T-helper 2 cell treated with Interferon-gamma antibody and Interleukin-4, amounts not matched to agents 5 μg/mL and 100 μg/mL, for 36 hours (primary cell): ENCODE results near the gene SNRPD1.
"Not testable (repeated sequence)": the region's sequence is repeated elsewhere in the genome, so short reads cannot be mapped to it uniquely, and the experiment has no call there.

Source experiments
- DNase-seq: peaks from one replicate; pipeline ENCODE4 v3.0.0; 2021; ENCODE audit warnings: low spot score
- H3K27ac Mint-ChIP-seq: one replicate; pipeline ENCODE4 v1.8.0; 2021; ENCODE audit warnings: mild to moderate bottlenecking, mixed read lengths
- H3K27me3 Mint-ChIP-seq: one replicate; pipeline ENCODE4 v1.8.0; 2021; ENCODE audit warnings: low read depth, mixed read lengths
- H3K36me3 Mint-ChIP-seq: one replicate; pipeline ENCODE4 v1.8.0; 2021; ENCODE audit warnings: low read depth, mixed read lengths
- H3K4me1 Mint-ChIP-seq: one replicate; pipeline ENCODE4 v1.8.0; 2021; ENCODE audit warnings: low read depth, mixed read lengths
- H3K4me3 Mint-ChIP-seq: one replicate; pipeline ENCODE4 v1.8.0; 2022; ENCODE audit warnings: mild to moderate bottlenecking, moderate library complexity, mixed read lengths
- H3K9me3 Mint-ChIP-seq: one replicate; pipeline ENCODE4 v1.8.0; 2021; ENCODE audit warnings: mixed read lengths

The SNRPD1 gene

DNA sequence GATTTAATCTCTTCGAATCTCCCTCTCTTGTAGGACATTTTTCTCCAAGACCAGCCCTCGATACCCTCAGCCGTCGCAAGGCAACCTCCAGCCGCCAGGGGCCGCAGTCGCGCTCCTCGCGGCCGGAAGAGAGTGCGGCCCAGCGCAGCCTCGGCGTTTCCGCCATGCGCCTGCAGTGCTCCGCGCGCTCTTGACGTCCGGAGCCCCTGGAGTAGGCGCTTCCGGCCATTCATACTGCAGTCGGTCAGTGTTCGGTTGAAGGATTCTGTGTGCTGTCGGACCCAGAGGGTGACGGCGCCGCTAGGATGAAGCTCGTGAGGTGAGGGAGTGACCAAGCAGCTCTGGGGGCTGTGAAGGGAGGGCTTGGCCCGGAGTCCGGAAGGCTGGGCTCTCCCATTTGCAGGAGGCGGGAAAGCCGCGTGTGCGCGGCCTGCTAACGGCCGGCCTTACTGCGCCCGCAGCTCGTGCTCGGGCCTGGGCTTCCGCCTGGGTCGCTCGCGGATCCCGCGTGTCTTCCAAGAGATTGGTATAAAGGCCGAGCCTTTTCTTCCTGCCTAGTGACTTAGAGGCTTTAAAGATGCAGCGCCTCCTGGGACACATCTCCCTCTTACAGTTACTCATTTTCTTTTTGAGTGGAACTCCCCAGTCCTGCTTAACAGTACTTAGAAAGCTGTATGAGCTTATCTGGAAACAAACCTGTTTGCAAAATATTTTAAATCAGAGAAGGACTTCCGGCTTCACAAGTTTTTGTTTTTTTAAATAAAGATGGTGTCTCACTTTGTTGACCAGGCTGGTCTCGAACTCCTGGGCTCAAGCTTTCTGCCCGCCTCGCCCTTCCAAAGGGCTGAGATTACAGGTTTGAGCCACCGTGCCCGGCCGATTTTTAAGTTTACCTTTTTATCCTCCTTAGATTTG is at the start of gene SNRPD1:
TSS of gene SNRPD1 (plus strand) at position 190 of the 915 bp plus-strand sequence. CDS start at position 306, 116 bp downstream.
- Mint-ChIP-seq H3K36me3 (peaks cover 31% of the 10 kb centered on the region), H3K4me1 (peaks cover 17% of the 10 kb centered on the region), H3K27me3 (no peaks in the 10 kb centered on the region), H3K9me3 (no peaks in the 10 kb centered on the region), H3K4me3 (peak within 1 kb of the TSS; percentile 99), H3K27ac (peak within 1 kb of the TSS; percentile 100)
- peak; percentile 93 for DNase-seq

DNA sequence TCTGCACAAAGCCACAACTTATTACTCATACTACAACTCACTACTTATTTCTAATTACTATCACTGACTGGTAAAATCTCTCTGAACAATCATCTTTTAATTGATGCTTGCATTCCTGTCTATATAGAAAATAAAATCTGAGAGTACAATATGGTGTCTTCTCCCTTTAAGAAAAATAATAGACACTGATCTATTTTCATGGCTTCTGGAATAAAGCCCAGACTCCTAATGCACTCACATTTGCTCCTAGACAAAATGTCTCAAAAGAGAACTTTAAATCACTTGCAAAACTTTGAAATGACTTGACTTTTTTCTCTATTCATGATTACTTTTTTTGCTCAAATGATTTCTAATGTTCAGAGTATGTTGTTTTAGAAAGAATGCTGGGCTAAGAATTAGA is 40.3 kb upstream of the SNRPD1 start:
- Mint-ChIP-seq H3K27ac (no peak overlapping the region), H3K4me1 (no peaks in the 10 kb centered on the region), H3K27me3 (no peaks in the 10 kb centered on the region), H3K36me3 (peaks cover 55% of the 10 kb centered on the region), H3K9me3 (no peaks in the 10 kb centered on the region), H3K4me3 (no peak overlapping the region)
- DNase-seq, result no peak

DNA sequence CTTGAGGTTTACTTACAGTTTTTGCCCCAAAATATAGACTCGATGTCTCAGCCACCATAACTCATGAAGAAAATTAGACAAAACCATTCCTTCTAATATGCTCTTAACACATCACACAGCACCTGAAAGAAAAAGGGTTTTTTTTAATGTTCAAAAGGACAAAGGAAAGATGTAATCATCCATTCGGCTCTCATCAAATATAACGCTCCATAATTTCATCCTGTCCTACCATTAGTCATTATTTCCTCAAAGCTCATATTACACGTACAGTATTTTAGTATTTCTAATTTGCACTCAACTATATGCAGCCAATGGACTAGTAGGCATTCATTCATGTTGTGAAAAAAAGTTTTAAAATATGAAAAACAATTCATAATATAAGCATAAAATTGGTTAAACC is 36.5 kb upstream of the SNRPD1 start:
- H3K36me3 Mint-ChIP-seq, result peaks cover 55% of the 10 kb centered on the region
- no peaks in the 10 kb centered on the region for H3K27me3 Mint-ChIP-seq
- peaks cover 2% of the 10 kb centered on the region for H3K4me1 Mint-ChIP-seq
- no peak overlapping the region for H3K27ac Mint-ChIP-seq
- no peak for DNase-seq
- H3K9me3 Mint-ChIP-seq, result no peaks in the 10 kb centered on the region
- no peak overlapping the region for H3K4me3 Mint-ChIP-seq

DNA sequence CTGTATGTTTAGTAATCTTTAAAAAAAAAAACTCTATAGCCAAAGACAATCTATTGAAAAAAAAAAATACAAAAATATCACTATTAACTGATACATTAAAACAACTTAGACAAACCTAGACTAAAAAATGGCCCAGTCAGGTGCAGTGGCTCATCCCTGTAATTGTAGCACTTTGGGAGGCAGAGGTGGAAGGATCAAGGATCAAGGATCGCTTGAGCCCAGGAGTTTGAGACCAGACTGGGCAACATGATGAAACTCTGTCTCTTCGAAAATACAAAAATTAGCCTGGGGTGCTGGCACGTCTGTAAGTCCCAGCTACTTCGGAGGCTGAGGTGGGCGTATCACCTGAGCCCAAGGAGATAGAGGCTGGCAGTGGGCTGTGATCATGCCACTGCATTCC is 27.7 kb upstream of the SNRPD1 start:
- no peaks in the 10 kb centered on the region for H3K9me3 Mint-ChIP-seq
- no peak overlapping the region for H3K4me3 Mint-ChIP-seq
- H3K27me3 Mint-ChIP-seq, result no peaks in the 10 kb centered on the region
- H3K36me3 Mint-ChIP-seq, result peaks cover 8% of the 10 kb centered on the region
- peaks cover 6% of the 10 kb centered on the region for H3K4me1 Mint-ChIP-seq
- no peak overlapping the region for H3K27ac Mint-ChIP-seq
- DNase-seq, result no peak

DNA sequence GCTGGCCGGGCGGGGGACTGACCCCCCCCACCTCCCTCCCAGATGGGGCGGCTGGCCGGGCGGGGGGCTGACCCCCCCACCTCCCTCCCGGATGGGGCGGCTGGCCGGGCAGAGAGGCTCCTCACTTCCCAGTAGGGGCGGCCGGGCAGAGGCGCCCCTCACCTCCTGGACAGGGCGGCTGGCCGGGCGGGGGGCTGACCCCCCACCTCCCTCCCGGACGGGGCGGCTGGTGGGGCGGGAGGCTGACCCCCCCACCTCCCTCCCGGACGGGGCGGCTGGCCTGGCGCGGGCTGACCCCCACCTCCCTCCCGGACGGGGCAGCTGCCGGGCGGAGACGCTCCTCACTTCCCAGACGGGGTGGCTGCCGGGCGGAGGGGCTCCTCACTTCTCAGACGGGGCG is 19.8 kb upstream of the SNRPD1 start:
- peaks cover 26% of the 10 kb centered on the region for H3K36me3 Mint-ChIP-seq
- not testable (repeated sequence) for H3K27ac Mint-ChIP-seq, H3K9me3 Mint-ChIP-seq, H3K4me3 Mint-ChIP-seq, H3K27me3 Mint-ChIP-seq, H3K4me1 Mint-ChIP-seq, DNase-seq

DNA sequence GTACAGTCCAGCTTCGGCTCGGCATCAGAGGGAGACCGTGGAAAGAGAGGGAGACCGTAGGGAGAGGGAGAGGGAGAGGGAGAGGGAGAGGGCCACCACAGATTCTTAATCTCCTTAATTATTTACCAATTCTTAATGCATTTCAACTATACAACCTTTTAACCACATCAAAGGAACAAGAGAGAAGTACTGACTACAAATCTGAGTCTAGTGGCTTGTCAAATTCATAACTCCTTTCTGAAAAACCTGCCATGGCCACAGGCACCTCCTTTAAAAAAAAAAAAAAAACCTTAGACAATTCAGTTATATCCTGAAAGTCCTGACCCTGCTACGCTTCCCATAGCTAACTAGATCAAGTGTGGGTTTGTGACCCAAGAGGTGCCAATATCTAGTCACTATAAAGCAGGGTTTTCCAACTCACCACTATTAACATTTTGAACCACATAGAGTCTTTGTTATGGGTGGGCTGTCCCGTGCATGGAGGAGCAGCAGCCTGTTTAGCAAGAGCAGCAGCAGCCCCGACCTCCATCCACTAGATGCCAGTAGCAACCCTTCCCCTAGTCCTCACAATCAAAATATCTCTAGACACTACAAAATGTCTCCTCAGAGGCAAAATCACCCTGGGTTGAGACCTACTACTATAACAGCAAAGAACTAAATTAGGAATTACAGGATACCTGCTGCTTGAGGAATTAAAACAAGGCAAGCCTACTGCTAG is 18.4 kb upstream of the SNRPD1 start:
- DNase-seq, result no peak
- no peaks in the 10 kb centered on the region for H3K27me3 Mint-ChIP-seq
- no peak overlapping the region for H3K27ac Mint-ChIP-seq

DNA sequence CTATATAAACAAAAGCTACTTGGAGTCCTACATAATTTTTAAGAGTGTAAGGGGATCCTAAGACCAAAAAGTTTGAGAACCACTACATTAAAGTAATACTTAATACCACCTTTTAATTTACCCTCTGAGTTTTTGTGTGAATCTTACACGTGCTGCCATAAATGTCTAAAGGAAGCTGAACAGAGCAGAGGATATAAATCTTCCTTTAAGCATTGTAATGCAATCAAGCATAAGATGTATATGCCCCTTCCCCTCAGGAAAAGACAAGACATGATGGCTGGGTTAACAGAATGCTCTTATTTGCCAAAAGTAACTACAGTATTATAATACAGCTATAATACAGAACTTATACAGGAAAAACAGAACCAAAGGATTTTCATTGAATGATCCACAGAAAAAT is 14.5 kb upstream of the SNRPD1 start:
- H3K9me3 Mint-ChIP-seq, result no peaks in the 10 kb centered on the region
- no peak overlapping the region for H3K4me3 Mint-ChIP-seq
- DNase-seq, result no peak
- H3K4me1 Mint-ChIP-seq, result peaks cover 24% of the 10 kb centered on the region
- H3K36me3 Mint-ChIP-seq, result peaks cover 9% of the 10 kb centered on the region
- no peaks in the 10 kb centered on the region for H3K27me3 Mint-ChIP-seq
- no peak overlapping the region for H3K27ac Mint-ChIP-seq

More for the DNA sequence above, 18.4 kb upstream of the SNRPD1 start:
- Mint-ChIP-seq H3K36me3 (peaks cover 23% of the 10 kb centered on the region), H3K9me3 (no peaks in the 10 kb centered on the region), H3K4me3 (no peak overlapping the region), H3K4me1 (peaks cover 16% of the 10 kb centered on the region)

DNA sequence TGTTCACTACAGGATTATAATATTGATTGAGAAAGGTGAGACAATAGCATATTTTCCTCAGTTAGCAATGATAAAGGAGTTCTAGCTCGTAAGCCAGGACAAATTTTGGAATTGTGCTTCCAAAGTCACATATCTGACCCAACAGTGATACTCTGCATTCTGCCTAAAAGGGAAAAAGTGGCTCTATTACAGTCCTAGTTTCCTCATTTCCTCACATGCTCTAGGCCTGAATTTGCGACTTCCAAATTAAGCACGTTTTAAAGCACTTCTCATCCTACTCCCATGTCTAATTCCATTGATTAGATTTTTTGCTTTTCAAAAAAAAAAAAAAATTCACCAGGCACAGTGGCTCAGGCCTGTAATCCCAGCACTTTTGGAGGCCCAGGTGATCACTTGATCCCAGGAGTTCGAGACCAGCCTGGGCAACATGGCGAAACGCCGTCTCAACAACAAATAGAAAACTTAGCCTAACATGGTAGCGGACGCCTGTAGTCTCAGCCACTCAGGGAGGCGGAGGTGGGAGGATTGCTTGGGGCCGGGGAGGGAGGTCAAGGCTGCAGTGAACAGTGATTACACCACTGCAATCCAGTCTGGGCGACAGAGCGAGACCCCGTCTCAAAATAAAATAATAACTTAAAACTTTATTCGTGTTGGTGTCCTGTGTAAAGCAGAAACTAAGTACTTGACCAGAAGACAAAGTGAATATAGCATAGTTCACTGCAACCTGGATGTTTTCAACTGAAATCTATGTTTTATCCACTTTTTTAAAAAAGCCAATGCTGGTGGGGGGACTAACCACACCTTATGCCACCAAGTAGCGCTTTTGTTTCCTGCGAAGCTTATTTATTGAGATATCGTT is 13.2 kb upstream of the SNRPD1 start:
- Mint-ChIP-seq H3K36me3 (peaks cover 4% of the 10 kb centered on the region), H3K27ac (peak overlapping the region; percentile 98), H3K27me3 (no peaks in the 10 kb centered on the region), H3K4me1 (peaks cover 19% of the 10 kb centered on the region), H3K4me3 (peak overlapping the region; percentile 100), H3K9me3 (no peaks in the 10 kb centered on the region)
- no peak for DNase-seq

DNA sequence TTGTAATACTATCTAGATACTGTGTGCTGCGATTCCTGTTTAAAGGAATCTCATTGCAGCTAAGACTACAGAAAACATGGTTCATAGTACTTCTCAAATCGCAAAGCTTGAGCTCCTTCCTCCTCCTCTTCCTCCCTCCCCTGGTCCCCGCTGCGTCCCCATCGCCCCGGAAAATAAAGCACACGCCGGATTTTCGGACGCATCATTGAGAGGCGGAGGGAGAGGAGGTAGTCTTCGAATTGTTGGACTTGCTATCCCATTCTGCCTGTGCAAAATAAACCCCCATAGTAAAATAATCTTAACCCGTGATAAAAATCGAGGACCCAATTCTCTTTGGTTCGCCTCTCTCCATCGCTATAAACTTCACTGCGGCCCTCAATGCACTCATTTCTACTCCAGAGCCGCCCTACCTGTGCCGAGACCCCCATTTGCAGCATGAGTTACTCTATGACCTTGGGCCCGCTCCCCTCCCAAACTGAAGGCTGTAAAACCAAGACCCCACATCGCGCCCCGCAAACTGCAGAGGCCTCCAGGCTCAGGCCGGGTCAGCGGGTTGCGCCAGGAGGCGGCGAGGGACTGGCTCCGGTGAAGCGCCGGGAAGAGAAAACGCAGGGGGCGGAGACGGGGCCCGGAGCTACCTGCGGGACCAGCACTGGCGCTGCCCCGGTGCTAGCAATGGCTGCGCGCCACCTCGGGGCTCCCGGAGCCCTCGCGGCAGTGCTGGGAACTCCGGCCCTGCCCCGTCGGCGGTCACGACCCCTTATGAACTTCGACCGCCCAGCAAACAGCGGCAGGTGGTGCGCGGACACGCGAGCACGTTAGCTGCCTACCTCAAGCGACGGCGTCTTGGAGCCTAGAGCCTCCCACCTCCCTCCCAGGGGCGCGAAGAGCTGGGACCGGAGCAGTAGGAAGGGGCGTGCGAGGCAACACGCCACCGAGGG is 12.3 kb upstream of the SNRPD1 start:
- Mint-ChIP-seq H3K36me3 (no peaks in the 10 kb centered on the region), H3K9me3 (no peaks in the 10 kb centered on the region), H3K27me3 (no peaks in the 10 kb centered on the region), H3K4me1 (peaks cover 18% of the 10 kb centered on the region), H3K27ac (peak overlapping the region; percentile 98), H3K4me3 (peak overlapping the region; percentile 100)
- no peak for DNase-seq

DNA sequence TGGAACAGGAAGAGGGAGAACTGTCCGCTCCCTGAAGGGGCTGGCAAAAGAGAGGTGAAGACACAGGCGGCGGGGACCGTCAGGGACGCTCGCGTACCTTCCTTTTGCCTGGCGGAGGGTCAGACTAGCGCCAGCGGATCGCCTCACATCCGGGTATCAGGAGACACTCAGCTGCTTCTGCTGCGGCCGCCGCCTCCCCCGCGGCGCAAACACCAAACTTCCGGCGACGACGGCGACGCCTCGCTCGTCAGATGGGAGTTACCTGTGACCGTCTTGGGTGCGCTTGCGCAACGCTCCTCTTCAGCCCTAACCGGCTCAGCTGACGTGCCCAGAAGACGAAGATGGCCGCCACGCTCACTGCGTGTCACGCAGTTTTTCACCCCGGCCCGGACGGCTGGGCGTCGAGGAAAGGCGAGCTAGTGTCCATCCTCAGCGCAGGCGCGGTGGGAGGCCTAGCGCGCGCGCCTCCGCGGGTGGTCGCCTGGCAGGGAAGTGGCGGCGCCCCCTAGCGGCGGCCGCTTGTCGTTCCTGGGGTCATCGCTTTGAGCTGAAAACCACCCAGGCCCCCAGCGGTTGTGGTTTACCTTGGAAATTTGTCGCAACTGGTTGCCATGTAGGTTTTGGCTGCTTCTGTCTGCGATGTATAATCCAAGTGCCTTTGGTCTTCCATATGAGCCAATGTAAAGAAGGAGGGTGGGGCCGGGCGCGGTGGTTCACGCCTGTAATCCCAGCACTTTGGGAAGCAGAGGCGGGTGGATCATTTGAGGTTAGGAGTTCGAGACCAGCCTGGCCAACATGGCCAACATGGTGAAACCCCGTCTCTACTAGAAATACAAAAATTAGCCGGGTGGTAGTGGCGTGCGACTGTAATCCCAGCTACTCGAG is 11.3 kb upstream of the SNRPD1 start, which contains the start of gene ESCO1:
TSS of gene ESCO1 (minus strand) at position 179 of the 885 bp plus-strand sequence. CDS start 25,861 bp downstream, outside the sequence.
- no peaks in the 10 kb centered on the region for H3K27me3 Mint-ChIP-seq
- no peaks in the 10 kb centered on the region for H3K36me3 Mint-ChIP-seq
- H3K4me3 Mint-ChIP-seq, result peak within 1 kb of the TSS; percentile 100
- H3K4me1 Mint-ChIP-seq, result peaks cover 18% of the 10 kb centered on the region
- peak within 1 kb of the TSS; percentile 98 for H3K27ac Mint-ChIP-seq
- no peaks in the 10 kb centered on the region for H3K9me3 Mint-ChIP-seq
- DNase-seq, result peak; percentile 97

DNA sequence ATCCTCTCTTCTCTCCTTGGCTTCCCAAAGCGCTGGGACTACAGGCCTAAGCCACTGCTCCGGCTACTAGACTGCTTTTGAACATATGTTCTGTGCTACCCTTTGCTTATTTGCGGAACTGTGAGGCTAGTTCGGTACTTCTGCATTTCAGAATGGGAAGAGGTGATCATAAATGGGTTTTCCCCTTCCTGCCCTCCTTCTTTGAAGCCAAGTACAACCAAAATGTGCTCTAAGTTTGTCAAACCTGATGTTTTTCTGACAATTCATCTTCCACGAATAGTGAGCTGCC is 9.9 kb upstream of the SNRPD1 start:
- H3K27ac Mint-ChIP-seq, result peak overlapping the region; percentile 60
- no peaks in the 10 kb centered on the region for H3K36me3 Mint-ChIP-seq
- H3K27me3 Mint-ChIP-seq, result no peaks in the 10 kb centered on the region
- no peak overlapping the region for H3K4me3 Mint-ChIP-seq
- no peak for DNase-seq
- H3K4me1 Mint-ChIP-seq, result peaks cover 14% of the 10 kb centered on the region
- H3K9me3 Mint-ChIP-seq, result no peaks in the 10 kb centered on the region

DNA sequence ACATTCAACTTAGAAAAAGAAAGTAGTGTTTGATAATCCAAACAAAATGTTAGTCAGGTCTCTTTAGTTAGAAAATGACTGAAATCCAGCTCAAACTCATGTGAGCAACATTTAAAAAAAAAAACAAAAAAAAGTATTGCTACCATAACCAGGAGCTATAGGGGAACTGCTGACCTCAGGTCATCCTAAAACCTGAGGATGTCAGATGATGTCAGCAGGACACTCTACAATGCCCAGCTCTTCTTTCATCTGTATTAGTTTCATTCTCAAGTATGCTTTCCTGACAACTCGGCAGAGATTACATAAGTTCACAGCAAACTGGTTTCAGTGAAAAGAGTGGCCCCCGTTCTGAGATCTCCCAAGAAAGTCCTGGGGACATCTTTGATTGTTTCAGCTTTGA is 7.4 kb upstream of the SNRPD1 start:
- H3K4me3 Mint-ChIP-seq, result no peak overlapping the region
- H3K27ac Mint-ChIP-seq, result no peak overlapping the region
- H3K27me3 Mint-ChIP-seq, result no peaks in the 10 kb centered on the region
- H3K36me3 Mint-ChIP-seq, result no peaks in the 10 kb centered on the region
- H3K9me3 Mint-ChIP-seq, result no peaks in the 10 kb centered on the region
- peaks cover 3% of the 10 kb centered on the region for H3K4me1 Mint-ChIP-seq
- DNase-seq, result no peak
